GM12865 (cell line): ENCODE data around the gene TMEM125.

ENCODE experiments used
- DNase-seq: peaks from one replicate; pipeline ENCODE4 v3.0.0; 2010; ENCODE audit warnings: low read depth
- H3K4me3 ChIP-seq: 2 replicates; pipeline ENCODE4 v1.5.1; 2011; ENCODE audit warnings: mild to moderate bottlenecking, low read depth, low read length, control low read depth
- CTCF ChIP-seq: IDR thresholded peaks from 2 replicates; pipeline ENCODE4 v1.5.1; 2011; ENCODE audit warnings: low read length, control low read depth, low read depth, inconsistent platforms; ENCODE audit not compliant: insufficient read depth; ENCODE audit errors: missing control alignments

Gene TMEM125

GRCh38 chr1:43246466-43247213 lies 23.1 kb upstream of the TMEM125 start:
- TF ChIP-seq CTCF, result no peak
- DNase-seq, result no peak
- no peak overlapping the region for H3K4me3 ChIP-seq

GRCh38 chr1:43247256-43247921 lies 22.4 kb upstream of the TMEM125 start:
- TF ChIP-seq CTCF, result no peak
- DNase-seq, result no peak
- no peak overlapping the region for H3K4me3 ChIP-seq

GRCh38 chr1:43250351-43250761 lies 19.4 kb upstream of the TMEM125 start:
- no peak overlapping the region for H3K4me3 ChIP-seq
- no peak for DNase-seq
- no peak for TF ChIP-seq CTCF

- no peak overlapping the region for H3K4me3 ChIP-seq
- no peak for DNase-seq
- no peak for TF ChIP-seq CTCF
Measured at GRCh38 chr1:43251024-43251423, 18.8 kb upstream of the TMEM125 start.

- no peak for DNase-seq
- no peak overlapping the region for H3K4me3 ChIP-seq
- TF ChIP-seq CTCF, result no peak
Measured at GRCh38 chr1:43252225-43252624, 17.6 kb upstream of the TMEM125 start.

- no peak overlapping the region for H3K4me3 ChIP-seq
- no peak for TF ChIP-seq CTCF
- no peak for DNase-seq
Measured at GRCh38 chr1:43253173-43253572, 16.6 kb upstream of the TMEM125 start.
